Measurements from ENCODE around the gene KLHL13. TPM values are rescaled to one million over a fixed set of nuclear protein-coding genes. Genes with fewer than 3 reads are reported as not detected.
A peak's percentile ranks its signal among the peaks of the same experiment; 100 is the strongest.
"Not testable (repeated sequence)": the region's sequence is repeated elsewhere in the genome, so short reads cannot be mapped to it uniquely, and the experiment has no call there.

KLHL13 gene
- total RNA-seq, 1 experiment from 2014 or later: 0.64 TPM

GRCh38 chrX:118126286-118126685 is 9.7 kb upstream of the KLHL13 start:
- no peak for DNase-seq
- Mint-ChIP-seq H3K27ac (ENCODE audit: unreplicated experiment) (no peak overlapping the region), H3K27me3 (ENCODE audit: unreplicated experiment) (no peaks in the 10 kb centered on the region), H3K4me1 (ENCODE audit: low read depth, unreplicated experiment) (no peaks in the 10 kb centered on the region), H3K4me3 (ENCODE audit: low read depth, unreplicated experiment) (no peak overlapping the region), H3K9me3 (ENCODE audit: low read depth, unreplicated experiment) (no peaks in the 10 kb centered on the region), H3K36me3 (ENCODE audit: insufficient read depth, unreplicated experiment) (no peaks in the 10 kb centered on the region)
- CTCF ChIA-PET: no interaction called here
- intact Hi-C loops (cut with micrococcal nuclease; ENCODE audit: unreplicated experiment): loop anchor here (5.0 kb wide), 1 partner anchor 1924 kb away; no protein-coding TSS in a partner anchor
- no TSS peak for BruUV-seq (replicated peaks)
- no peak for TF ChIP-seq CTCF (IDR thresholded peaks at IDR 0.05; ENCODE audit: unreplicated experiment)

- H3K9me3 Mint-ChIP-seq (ENCODE audit: low read depth, unreplicated experiment); CTCF ChIA-PET; H3K36me3 Mint-ChIP-seq (ENCODE audit: insufficient read depth, unreplicated experiment); intact Hi-C loops (cut with micrococcal nuclease; ENCODE audit: unreplicated experiment); DNase-seq; H3K4me1 Mint-ChIP-seq (ENCODE audit: low read depth, unreplicated experiment); H3K4me3 Mint-ChIP-seq (ENCODE audit: low read depth, unreplicated experiment); BruUV-seq (replicated peaks); H3K27ac Mint-ChIP-seq (ENCODE audit: unreplicated experiment); H3K27me3 Mint-ChIP-seq (ENCODE audit: unreplicated experiment): not testable (repeated sequence)
These were observed 7.6 kb upstream of the KLHL13 start for GRCh38 chrX:118124243-118124642.

GRCh38 chrX:118117741-118118140 is 1.1 kb upstream of the KLHL13 start:
- no peak for TF ChIP-seq CTCF (IDR thresholded peaks at IDR 0.05; ENCODE audit: unreplicated experiment)
- intact Hi-C loops (cut with micrococcal nuclease; ENCODE audit: unreplicated experiment): loop anchor here (10.0 kb wide), 2 partner anchors 107 to 123 kb away; no protein-coding TSS in a partner anchor
- H3K36me3 Mint-ChIP-seq (ENCODE audit: insufficient read depth, unreplicated experiment): peaks cover 5% of the 10 kb centered on the region
- H3K27ac Mint-ChIP-seq (ENCODE audit: unreplicated experiment): no peak overlapping the region
- peaks cover 28% of the 10 kb centered on the region for H3K27me3 Mint-ChIP-seq (ENCODE audit: unreplicated experiment)
- CTCF ChIA-PET: no interaction called here
- no peaks in the 10 kb centered on the region for H3K4me1 Mint-ChIP-seq (ENCODE audit: low read depth, unreplicated experiment)
- no TSS peak for BruUV-seq (replicated peaks)
- peak overlapping the region; percentile 62 for H3K4me3 Mint-ChIP-seq (ENCODE audit: low read depth, unreplicated experiment)
- H3K9me3 Mint-ChIP-seq (ENCODE audit: low read depth, unreplicated experiment): no peaks in the 10 kb centered on the region
- DNase-seq: no peak

- no peak overlapping the region for H3K27ac Mint-ChIP-seq (ENCODE audit: unreplicated experiment)
- CTCF ChIA-PET: no interaction called here
- peak; percentile 14 for DNase-seq
These were observed 477 bp downstream of the KLHL13 start for GRCh38 chrX:118115953-118116712.

More at GRCh38 chrX:118115953-118116712, 477 bp downstream of the KLHL13 start:
- Mint-ChIP-seq H3K4me1 (ENCODE audit: low read depth, unreplicated experiment) (no peaks in the 10 kb centered on the region), H3K9me3 (ENCODE audit: low read depth, unreplicated experiment) (no peaks in the 10 kb centered on the region), H3K36me3 (ENCODE audit: insufficient read depth, unreplicated experiment) (peaks cover 5% of the 10 kb centered on the region), H3K4me3 (ENCODE audit: low read depth, unreplicated experiment) (peak overlapping the region; percentile 62), H3K27me3 (ENCODE audit: unreplicated experiment) (peaks cover 28% of the 10 kb centered on the region)
- BruUV-seq (replicated peaks): no TSS peak
- intact Hi-C loops (cut with micrococcal nuclease; ENCODE audit: unreplicated experiment): loop anchor here (10.0 kb wide), 2 partner anchors 109 to 121 kb away; no protein-coding TSS in a partner anchor
- no peak for TF ChIP-seq CTCF (IDR thresholded peaks at IDR 0.05; ENCODE audit: unreplicated experiment)
